ENCODE data around the gene PACSIN1. TPM values are rescaled to one million over a fixed set of nuclear protein-coding genes. Genes with fewer than 3 reads are reported as not detected.

PACSIN1 gene
- total RNA-seq, 6 experiments from 2014 or later: 0.05 to 0.37 (median 0.22) TPM; not detected in 1

GRCh38 chr6:34460796-34461507 is 4.9 kb upstream of the PACSIN1 start:
- peaks cover 0 to 5% (median 0%) of the 10 kb centered on the region in 4 donors for H3K4me1 ChIP-seq
- intact Hi-C loops (cut with DNase I): loop anchor here in 1 of 2 donors (10.0 kb wide), 2 partner anchors 64 to 154 kb away; no protein-coding TSS in a partner anchor
- peaks cover 0 to 4% of the 10 kb centered on the region in 2 donors for H3K27me3 ChIP-seq
- no peaks in the 10 kb centered on the region for H3K36me3 ChIP-seq
- H3K9me3 ChIP-seq: no peaks in the 10 kb centered on the region
- no peak overlapping the region for H3K27ac ChIP-seq
- TF ChIP-seq CTCF (IDR thresholded peaks at IDR 0.05) (no peak), POLR2A (IDR thresholded peaks at IDR 0.05) (no peak)
- H3K4me3 ChIP-seq: no peak overlapping the region
- ATAC-seq (no peak), DNase-seq (no peak)
- 100% methylated on average over 1 of the region's 5 CpGs for WGBS (ENCODE audit: insufficient coverage, low coverage, low lambda C conversion rate, missing lambda C conversion rate)

GRCh38 chr6:34462010-34462409 is 3.9 kb upstream of the PACSIN1 start:
- H3K36me3 ChIP-seq: no peaks in the 10 kb centered on the region
- intact Hi-C loops (cut with DNase I): loop anchor here in 1 of 2 donors (10.0 kb wide), 2 partner anchors 63 to 153 kb away; no protein-coding TSS in a partner anchor
- H3K27me3 ChIP-seq: peaks cover 0 to 7% of the 10 kb centered on the region in 2 donors
- 70% methylated on average over 6 of the region's 6 CpGs for WGBS (ENCODE audit: insufficient coverage, low coverage, low lambda C conversion rate, missing lambda C conversion rate)
- no peak overlapping the region for H3K4me3 ChIP-seq
- no peaks in the 10 kb centered on the region for H3K9me3 ChIP-seq
- DNase-seq (no peak), ATAC-seq (no peak)
- no peak overlapping the region for H3K27ac ChIP-seq
- peaks cover 0 to 5% (median 0%) of the 10 kb centered on the region in 4 donors for H3K4me1 ChIP-seq
- TF ChIP-seq CTCF (IDR thresholded peaks at IDR 0.05) (no peak), POLR2A (IDR thresholded peaks at IDR 0.05) (no peak)

- Histone ChIP-seq H3K4me1 (peaks cover 0 to 5% (median 0%) of the 10 kb centered on the region in 4 donors), H3K36me3 (no peaks in the 10 kb centered on the region), H3K27ac (no peak overlapping the region), H3K27me3 (peaks cover 0 to 7% of the 10 kb centered on the region in 2 donors), H3K4me3 (no peak overlapping the region), H3K9me3 (no peaks in the 10 kb centered on the region)
- intact Hi-C loops (cut with DNase I): loop anchor here in 1 of 2 donors (10.0 kb wide), 2 partner anchors 62 to 152 kb away; no protein-coding TSS in a partner anchor
- DNase-seq (peak; percentile 69 to 88 (median 70)), ATAC-seq (peak; percentile 91 to 97 (median 94))
- no peak for TF ChIP-seq POLR2A (IDR thresholded peaks at IDR 0.05)
- no peak for TF ChIP-seq CTCF (IDR thresholded peaks at IDR 0.05)
- WGBS (ENCODE audit: insufficient coverage, low coverage, low lambda C conversion rate, missing lambda C conversion rate): 10% methylated on average over 6 of the region's 6 CpGs
These were observed 3.3 kb upstream of the PACSIN1 start for GRCh38 chr6:34462551-34462971.

GRCh38 chr6:34463299-34463698 is 2.6 kb upstream of the PACSIN1 start:
- H3K4me1 ChIP-seq: peaks cover 0 to 5% (median 0%) of the 10 kb centered on the region in 4 donors
- ATAC-seq (no peak), DNase-seq (no peak)
- no peaks in the 10 kb centered on the region for H3K36me3 ChIP-seq
- no peak overlapping the region for H3K4me3 ChIP-seq
- 81% methylated on average over 2 of the region's 2 CpGs for WGBS (ENCODE audit: insufficient coverage, low coverage, low lambda C conversion rate, missing lambda C conversion rate)
- no peak overlapping the region for H3K27ac ChIP-seq
- intact Hi-C loops (cut with DNase I): loop anchor here in 1 of 2 donors (10.0 kb wide), 2 partner anchors 62 to 152 kb away; no protein-coding TSS in a partner anchor
- H3K9me3 ChIP-seq: no peaks in the 10 kb centered on the region
- peaks cover 0 to 7% of the 10 kb centered on the region in 2 donors for H3K27me3 ChIP-seq
- TF ChIP-seq POLR2A (IDR thresholded peaks at IDR 0.05): no peak
- TF ChIP-seq CTCF (IDR thresholded peaks at IDR 0.05): no peak
